Measurements from ENCODE around the gene COL27A1. TPM values are rescaled to one million over a fixed set of nuclear protein-coding genes. Genes with fewer than 3 reads are reported as not detected.

Gene COL27A1
- total and polyA plus RNA-seq, 2 donors (not counting 3 experiments of a cell fraction or from before 2014, with no cell fraction given) = 14.7 to 49.1 TPM

- H4K20me1 ChIP-seq (replicated peaks; ENCODE audit: control insufficient read depth, extremely low read depth, insufficient read depth, low read length) = no peaks in the 10 kb centered on the region
- TF ChIP-seq FOS (IDR thresholded peaks at IDR 0.05; ENCODE audit: borderline replicate concordance, insufficient read depth, low read length) (no peak), GATA2 (IDR thresholded peaks at IDR 0.05; ENCODE audit: insufficient read depth, insufficient read length, low read depth, low read length) (no peak), POLR2AphosphoS5 (IDR thresholded peaks at IDR 0.05; ENCODE audit: insufficient read depth, low read depth, low read length) (no peak), EZH2 (IDR thresholded peaks at IDR 0.05; ENCODE audit: borderline replicate concordance, low read depth, low read length, severe bottlenecking) (no peak), JUN (IDR thresholded peaks at IDR 0.05; ENCODE audit: borderline replicate concordance, insufficient read depth, insufficient read length, low read depth) (no peak), CTCF (IDR thresholded peaks at IDR 0.05; ENCODE audit: extremely low read depth in 1 of 2, insufficient read depth in 1 of 2, low read depth in 1 of 2, low read length in 2 of 2) (no peak), MYC (IDR thresholded peaks at IDR 0.05; ENCODE audit: low read depth, low read length) (no peak), POLR2A (IDR thresholded peaks at IDR 0.05; ENCODE audit: low read depth, low read length) (no peak)
- TF ChIP-seq, protein P1, sequence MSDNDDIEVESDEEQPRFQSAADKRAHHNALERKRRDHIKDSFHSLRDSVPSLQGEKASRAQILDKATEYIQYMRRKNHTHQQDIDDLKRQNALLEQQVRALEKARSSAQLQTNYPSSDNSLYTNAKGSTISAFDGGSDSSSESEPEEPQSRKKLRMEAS (IDR thresholded peaks at IDR 0.05; ENCODE audit: insufficient read depth, insufficient read length) = no peak
- no peak overlapping the region for H3K4me2 ChIP-seq (ENCODE audit: insufficient read depth, low read length)
- H3K9me3 ChIP-seq (replicated peaks; ENCODE audit: control insufficient read depth, insufficient read depth, low read length) = no peaks in the 10 kb centered on the region
- POLR2A ChIA-PET = no interaction called here
- no peak for FAIRE-seq
- dilution Hi-C loops (cut with MboI; ENCODE audit: extremely low pct_ligation_motif_present, low sequenced_read_pairs) (no loop called here), intact Hi-C loops (cut with micrococcal nuclease) (no loop called here)
- no TSS peak for BruUV-seq (replicated peaks)
- no peaks in the 10 kb centered on the region for H3K79me2 ChIP-seq (ENCODE audit: control insufficient read depth, insufficient read depth, low read length)
- no peak overlapping the region for H2AFZ ChIP-seq (ENCODE audit: low read depth, low read length)
- no peaks in the 10 kb centered on the region for H3K36me3 ChIP-seq (ENCODE audit: control insufficient read depth in 2 of 2, extremely low read depth in 1 of 2, insufficient read depth in 2 of 2, low read length in 2 of 2)
- H3K4me1 ChIP-seq (ENCODE audit: control insufficient read depth, extremely low read depth, insufficient read depth, low read length) = peaks cover 23% of the 10 kb centered on the region
- H3K27me3 ChIP-seq (ENCODE audit: control insufficient read depth in 2 of 2, insufficient read depth in 2 of 2, low read length in 2 of 2) = no peaks in the 10 kb centered on the region
- no peaks in the 10 kb centered on the region for H3K9me1 ChIP-seq (replicated peaks; ENCODE audit: control insufficient read depth, extremely low read depth, insufficient read depth, low read length)
- H3K27ac ChIP-seq (ENCODE audit: insufficient read depth, low read depth, low read length) = no peak overlapping the region
- no peak overlapping the region for H3K4me3 ChIP-seq (replicated peaks in 1 of 3; ENCODE audit: insufficient read depth in 1 of 3, low read depth in 1 of 3, low read length in 3 of 3)
- CTCF ChIA-PET = interaction anchor here (1.5 kb wide), 1 partner anchor 9 kb away, joined by 8 read pairs; no protein-coding TSS in a partner anchor
- no peak overlapping the region for H3K9ac ChIP-seq (replicated peaks; ENCODE audit: extremely low read depth, insufficient read depth, low read length)
- no peak for DNase-seq (ENCODE audit: low read depth, low spot score)
Measured at GRCh38 chr9:114230068-114230467, 74.7 kb downstream of the COL27A1 start.

Measured in endothelial cell of umbilical vein (primary cell).